Panc1 (cell line): Measurements from ENCODE around the gene BACE1. TPM values are rescaled to one million over a fixed set of nuclear protein-coding genes. Genes with fewer than 3 reads are reported as not detected.

Experiments
- ATAC-seq: fragments of 200-7000 bp; cut with Tn5 transposase; 2 replicates; pipeline ENCODE4 v1.9.1; 2020; ENCODE audit warnings: mild to moderate bottlenecking, moderate library complexity
- BruUV-seq: library from RNA; stranded (reverse); fragments of 400-500 nt; replicated peaks from 2 replicates; lab custom pipeline; 2021; lab: Mats Ljungman, UMichigan
- CTCF ChIA-PET: fragments of 300-600 bp; sonication (Branson Sonifier 250); formaldehyde crosslinking; loops from one replicate; lab custom pipeline; 2022; ENCODE audit warnings: antibody characterized with exemption; lab: Charles Lee
- POLR2A ChIA-PET: fragments of 300-600 bp; sonication (Branson Sonifier 250); formaldehyde crosslinking; loops from one replicate; lab custom pipeline; 2022; ENCODE audit warnings: antibody characterized with exemption; lab: Charles Lee
- DNase-seq: peaks from one replicate; pipeline ENCODE4 v3.0.0-alpha.2; 2010; ENCODE audit warnings: low read depth, low spot score
- H3K27ac ChIP-seq: 2 replicates; pipeline ENCODE4 v1.5.1; 2011; ENCODE audit warnings: mild to moderate bottlenecking, low read length, inconsistent platforms
- H3K27me3 ChIP-seq: fragments of 200-500 bp; sonication (Bioruptor generic); 2 replicates; pipeline ENCODE4 v1.6.0; 2014; ENCODE audit warnings: low read length, inconsistent platforms; ENCODE audit not compliant: control insufficient read depth, insufficient read depth
- H3K36me3 ChIP-seq: fragments of 200-500 bp; sonication (Bioruptor generic); 2 replicates; pipeline ENCODE4 v1.5.1; 2014; ENCODE audit warnings: inconsistent platforms, mild to moderate bottlenecking, low read length, moderate library complexity; ENCODE audit not compliant: control insufficient read depth, insufficient read depth
- H3K4me1 ChIP-seq: 2 replicates; pipeline ENCODE4 v1.5.1; 2011; ENCODE audit warnings: inconsistent platforms, mild to moderate bottlenecking, low read length, moderate library complexity; ENCODE audit not compliant: control insufficient read depth, insufficient read depth
- H3K4me3 ChIP-seq, 2 experiments: 2 replicates each; pipeline ENCODE4 v1.5.1; 2011 to 2012; ENCODE audit warnings: low read depth in 2 of 2, low read length in 2 of 2, mild to moderate bottlenecking in 2 of 2, inconsistent platforms in 1 of 2, moderate library complexity in 1 of 2
- H3K9me3 ChIP-seq: fragments of 200-500 bp; sonication (Bioruptor generic); 2 replicates; pipeline ENCODE4 v1.5.1; 2014; ENCODE audit warnings: low read depth, mild to moderate bottlenecking, inconsistent platforms, low read length, moderate library complexity; ENCODE audit not compliant: control insufficient read depth, insufficient read depth
- POLR2AphosphoS5 ChIP-seq: IDR thresholded peaks from 2 replicates; pipeline ENCODE4 v1.6.1; 2012; ENCODE audit warnings: mild to moderate bottlenecking, low read depth, low read length, moderate library complexity
- SIN3A ChIP-seq: IDR thresholded peaks from 2 replicates; pipeline ENCODE4 v1.6.1; 2012; ENCODE audit warnings: low read depth, mild to moderate bottlenecking, low read length, moderate library complexity, borderline replicate concordance; ENCODE audit not compliant: insufficient read depth
- TCF7L2 ChIP-seq: IDR thresholded peaks from 2 replicates; pipeline ENCODE4 v1.6.1; 2011; ENCODE audit warnings: mild to moderate bottlenecking, low read depth, low read length, inconsistent platforms
- in situ Hi-C: cut with HindIII; loops from 2 replicates; pipeline ENCODE4 v1.10.0; 2016; ENCODE audit warnings: low sequenced_read_pairs, low pct_unique_long_range_greater_than_20kb
- intact Hi-C: fragments of 100-400 bp; cut with micrococcal nuclease; formaldehyde crosslinking; loops from one replicate; pipeline ENCODE4 v1.10.0; 2022; ENCODE audit not compliant: unreplicated experiment
- total RNA-seq: library from RNA; stranded (reverse); gene quantifications from one replicate; pipeline ENCODE4 v1.2.1, GENCODE V29; 2021; ENCODE audit not compliant: unreplicated experiment
- TF ChIP-seq, protein P1 (sequence below): fragments of 450-650 bp; IDR thresholded peaks from 2 replicates; pipeline ENCODE4 v1.5.1; 2017; ENCODE audit warnings: mild to moderate bottlenecking
- TF ChIP-seq, protein P2 (sequence below), 2 experiments: IDR thresholded peaks; 2 replicates each; pipeline ENCODE4 v1.6.1; 2011 to 2012; ENCODE audit warnings: low read depth in 2 of 2, control low read depth in 1 of 2, low read length in 1 of 2, mild to moderate bottlenecking in 1 of 2, moderate library complexity in 1 of 2; ENCODE audit not compliant: insufficient read depth in 1 of 2

Gene BACE1
- total RNA-seq, 1 experiment from 2014 or later = 4.9 TPM

DNA sequence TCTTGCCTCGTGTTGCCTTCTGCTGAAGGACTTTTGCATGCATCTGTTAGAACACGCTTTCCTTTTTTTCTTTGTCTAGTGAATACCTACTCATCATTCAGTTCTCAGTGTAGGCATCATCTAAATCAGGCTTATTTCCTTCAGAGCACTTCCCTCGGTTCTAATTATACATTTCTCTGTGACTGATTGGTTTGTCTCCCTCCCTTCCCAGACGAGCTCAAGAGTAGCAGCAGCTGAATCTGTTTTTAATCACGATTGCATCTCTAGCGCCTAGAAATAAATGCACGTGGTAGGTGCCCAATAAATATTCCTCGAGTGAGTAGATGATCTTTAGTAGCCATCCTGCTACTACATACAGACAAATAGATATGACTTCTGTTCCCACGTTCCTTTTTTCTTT is 17.9 kb upstream of the BACE1 start:
- no peak overlapping the region for H3K27ac ChIP-seq
- no peaks in the 10 kb centered on the region for H3K9me3 ChIP-seq
- H3K4me3 ChIP-seq = no peak overlapping the region
- no TSS peak for BruUV-seq
- H3K36me3 ChIP-seq = no peaks in the 10 kb centered on the region
- in situ Hi-C loops = no loop called here
- no peaks in the 10 kb centered on the region for H3K27me3 ChIP-seq
- CTCF ChIA-PET = no interaction called here
- TF ChIP-seq, protein P1, sequence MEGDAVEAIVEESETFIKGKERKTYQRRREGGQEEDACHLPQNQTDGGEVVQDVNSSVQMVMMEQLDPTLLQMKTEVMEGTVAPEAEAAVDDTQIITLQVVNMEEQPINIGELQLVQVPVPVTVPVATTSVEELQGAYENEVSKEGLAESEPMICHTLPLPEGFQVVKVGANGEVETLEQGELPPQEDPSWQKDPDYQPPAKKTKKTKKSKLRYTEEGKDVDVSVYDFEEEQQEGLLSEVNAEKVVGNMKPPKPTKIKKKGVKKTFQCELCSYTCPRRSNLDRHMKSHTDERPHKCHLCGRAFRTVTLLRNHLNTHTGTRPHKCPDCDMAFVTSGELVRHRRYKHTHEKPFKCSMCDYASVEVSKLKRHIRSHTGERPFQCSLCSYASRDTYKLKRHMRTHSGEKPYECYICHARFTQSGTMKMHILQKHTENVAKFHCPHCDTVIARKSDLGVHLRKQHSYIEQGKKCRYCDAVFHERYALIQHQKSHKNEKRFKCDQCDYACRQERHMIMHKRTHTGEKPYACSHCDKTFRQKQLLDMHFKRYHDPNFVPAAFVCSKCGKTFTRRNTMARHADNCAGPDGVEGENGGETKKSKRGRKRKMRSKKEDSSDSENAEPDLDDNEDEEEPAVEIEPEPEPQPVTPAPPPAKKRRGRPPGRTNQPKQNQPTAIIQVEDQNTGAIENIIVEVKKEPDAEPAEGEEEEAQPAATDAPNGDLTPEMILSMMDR = no peak
- TF ChIP-seq POLR2AphosphoS5 (no peak), TCF7L2 (no peak), SIN3A (no peak)
- TF ChIP-seq, protein P2, sequence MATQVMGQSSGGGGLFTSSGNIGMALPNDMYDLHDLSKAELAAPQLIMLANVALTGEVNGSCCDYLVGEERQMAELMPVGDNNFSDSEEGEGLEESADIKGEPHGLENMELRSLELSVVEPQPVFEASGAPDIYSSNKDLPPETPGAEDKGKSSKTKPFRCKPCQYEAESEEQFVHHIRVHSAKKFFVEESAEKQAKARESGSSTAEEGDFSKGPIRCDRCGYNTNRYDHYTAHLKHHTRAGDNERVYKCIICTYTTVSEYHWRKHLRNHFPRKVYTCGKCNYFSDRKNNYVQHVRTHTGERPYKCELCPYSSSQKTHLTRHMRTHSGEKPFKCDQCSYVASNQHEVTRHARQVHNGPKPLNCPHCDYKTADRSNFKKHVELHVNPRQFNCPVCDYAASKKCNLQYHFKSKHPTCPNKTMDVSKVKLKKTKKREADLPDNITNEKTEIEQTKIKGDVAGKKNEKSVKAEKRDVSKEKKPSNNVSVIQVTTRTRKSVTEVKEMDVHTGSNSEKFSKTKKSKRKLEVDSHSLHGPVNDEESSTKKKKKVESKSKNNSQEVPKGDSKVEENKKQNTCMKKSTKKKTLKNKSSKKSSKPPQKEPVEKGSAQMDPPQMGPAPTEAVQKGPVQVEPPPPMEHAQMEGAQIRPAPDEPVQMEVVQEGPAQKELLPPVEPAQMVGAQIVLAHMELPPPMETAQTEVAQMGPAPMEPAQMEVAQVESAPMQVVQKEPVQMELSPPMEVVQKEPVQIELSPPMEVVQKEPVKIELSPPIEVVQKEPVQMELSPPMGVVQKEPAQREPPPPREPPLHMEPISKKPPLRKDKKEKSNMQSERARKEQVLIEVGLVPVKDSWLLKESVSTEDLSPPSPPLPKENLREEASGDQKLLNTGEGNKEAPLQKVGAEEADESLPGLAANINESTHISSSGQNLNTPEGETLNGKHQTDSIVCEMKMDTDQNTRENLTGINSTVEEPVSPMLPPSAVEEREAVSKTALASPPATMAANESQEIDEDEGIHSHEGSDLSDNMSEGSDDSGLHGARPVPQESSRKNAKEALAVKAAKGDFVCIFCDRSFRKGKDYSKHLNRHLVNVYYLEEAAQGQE (IDR thresholded peaks at IDR 0.05; ENCODE audit: insufficient read depth in 1 of 2, low read depth in 2 of 2, low read length in 1 of 2) = no peak
- H3K4me1 ChIP-seq = peaks cover 5% of the 10 kb centered on the region
- POLR2A ChIA-PET = interaction anchor here (0.6 kb wide), 1 partner anchor 163 kb away, joined by 7 read pairs; no protein-coding TSS in a partner anchor
- DNase-seq (no peak), ATAC-seq (no peak)
- intact Hi-C loops = no loop called here

DNA sequence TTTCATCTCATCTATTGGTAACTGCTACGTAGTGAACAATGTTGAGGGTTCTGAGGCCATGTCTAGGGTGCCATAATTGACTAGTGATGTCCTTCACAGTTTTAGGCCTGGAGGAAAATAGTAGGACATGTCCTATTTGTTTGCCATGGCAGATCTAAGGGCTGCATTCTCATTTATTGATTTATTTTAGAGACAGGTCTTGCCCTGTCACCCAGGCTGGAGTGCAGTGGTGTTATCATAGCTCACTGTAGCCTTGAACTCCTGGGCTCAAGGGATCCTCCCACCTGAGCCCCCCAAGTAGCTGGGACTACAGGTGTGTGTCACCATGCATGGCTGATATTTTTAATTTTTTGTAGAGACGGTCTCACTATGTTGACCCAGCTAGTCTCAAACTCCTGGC is 16.8 kb upstream of the BACE1 start:
- CTCF ChIA-PET = no interaction called here
- DNase-seq (no peak), ATAC-seq (no peak)
- POLR2A ChIA-PET = interaction anchor here (1.0 kb wide), 1 partner anchor 9 kb away, joined by 5 read pairs; no protein-coding TSS in a partner anchor
- Histone ChIP-seq H3K4me3 (no peak overlapping the region), H3K36me3 (no peaks in the 10 kb centered on the region), H3K27ac (no peak overlapping the region), H3K9me3 (no peaks in the 10 kb centered on the region), H3K27me3 (no peaks in the 10 kb centered on the region), H3K4me1 (peaks cover 9% of the 10 kb centered on the region)
- TF ChIP-seq, protein P1 = no peak
- TF ChIP-seq POLR2AphosphoS5 = no peak
- intact Hi-C loops (no loop called here), in situ Hi-C loops (no loop called here)
- BruUV-seq = no TSS peak
